NB4 (cell line): ENCODE data around the gene TMEM238L.

Experiments used
- CTCF ChIP-seq: IDR thresholded peaks from one replicate; pipeline ENCODE4 v1.5.1; 2012; ENCODE audit warnings: low read depth, low read length
- MAX ChIP-seq: IDR thresholded peaks from 2 replicates; pipeline ENCODE4 v1.6.1; 2011; ENCODE audit warnings: low read depth, low read length
- POLR2A ChIP-seq: IDR thresholded peaks from 2 replicates; pipeline ENCODE4 v1.6.1; 2011; ENCODE audit warnings: mild to moderate bottlenecking; ENCODE audit not compliant: insufficient read length; ENCODE audit errors: extremely low read depth

GRCh38 chr17:10787306-10788045, 16.4 kb downstream of the TMEM238L start:
- TF ChIP-seq CTCF (no peak), POLR2A (no peak), MAX (no peak)
